ENCODE results near the gene RAD51B.

Gene RAD51B

GRCh38 chr14:68722186-68722585, 902.6 kb downstream of the RAD51B start:
- TF ChIP-seq CTCF (IDR thresholded peaks at IDR 0.05; ENCODE audit: low read length, missing control alignments) = no peak
- DNase-seq (ENCODE audit: low read depth) = no peak
- H3K4me3 ChIP-seq (replicated peaks; ENCODE audit: low read depth, low read length) = no peak overlapping the region

- no peak overlapping the region for H3K4me3 ChIP-seq (replicated peaks; ENCODE audit: low read depth, low read length)
- TF ChIP-seq CTCF (IDR thresholded peaks at IDR 0.05; ENCODE audit: low read length, missing control alignments) = no peak
- no peak for DNase-seq (ENCODE audit: low read depth)
These were observed 903.5 kb downstream of the RAD51B start for GRCh38 chr14:68722968-68723566.

GRCh38 chr14:68723808-68724268, 904.3 kb downstream of the RAD51B start:
- no peak for DNase-seq (ENCODE audit: low read depth)
- no peak overlapping the region for H3K4me3 ChIP-seq (replicated peaks; ENCODE audit: low read depth, low read length)
- no peak for TF ChIP-seq CTCF (IDR thresholded peaks at IDR 0.05; ENCODE audit: low read length, missing control alignments)

GRCh38 chr14:68724914-68725313, 905.3 kb downstream of the RAD51B start:
- DNase-seq (ENCODE audit: low read depth) = no peak
- no peak overlapping the region for H3K4me3 ChIP-seq (replicated peaks; ENCODE audit: low read depth, low read length)
- no peak for TF ChIP-seq CTCF (IDR thresholded peaks at IDR 0.05; ENCODE audit: low read length, missing control alignments)

- H3K4me3 ChIP-seq (replicated peaks; ENCODE audit: low read depth, low read length) = no peak overlapping the region
- no peak for DNase-seq (ENCODE audit: low read depth)
- no peak for TF ChIP-seq CTCF (IDR thresholded peaks at IDR 0.05; ENCODE audit: low read length, missing control alignments)
These were observed 906.6 kb downstream of the RAD51B start for GRCh38 chr14:68726093-68726695.

GRCh38 chr14:68727315-68728047, 907.9 kb downstream of the RAD51B start:
- TF ChIP-seq CTCF (IDR thresholded peaks at IDR 0.05; ENCODE audit: low read length, missing control alignments) = no peak
- H3K4me3 ChIP-seq (replicated peaks; ENCODE audit: low read depth, low read length) = no peak overlapping the region
- DNase-seq (ENCODE audit: low read depth) = no peak
